Measurements from ENCODE around the gene TMEM132D. TPM values are rescaled to one million over a fixed set of nuclear protein-coding genes. Genes with fewer than 3 reads are reported as not detected.

TMEM132D gene
- total and polyA plus RNA-seq, 8 donors: 0.19 to 2.8 (median 0.46) TPM

DNA sequence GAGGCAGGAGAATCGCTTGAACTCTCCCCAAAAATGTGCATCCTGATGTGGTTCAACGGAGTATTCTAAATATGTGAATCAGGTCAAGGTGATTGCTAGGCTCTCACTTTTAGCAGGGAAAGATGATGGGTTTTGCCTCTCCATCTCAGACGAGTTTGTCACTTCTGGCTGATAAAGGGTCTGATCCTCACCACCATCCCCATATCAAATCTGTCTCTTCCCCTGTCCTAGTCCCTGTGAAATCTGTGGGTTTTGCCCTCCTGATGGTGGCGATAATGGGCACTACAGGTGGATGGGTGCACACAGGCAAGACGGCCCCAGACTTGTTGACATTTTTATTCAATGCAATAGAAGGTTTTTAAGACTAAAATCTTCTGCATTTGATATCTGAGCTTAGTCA is 665.9 kb downstream of the TMEM132D start:
- Histone ChIP-seq H3K4me1 (no peaks in the 10 kb centered on the region), H3K36me3 (no peaks in the 10 kb centered on the region), H3K27ac (no peak overlapping the region), H3K9me3 (no peaks in the 10 kb centered on the region), H3K4me3 (no peak overlapping the region), H3K27me3 (no peaks in the 10 kb centered on the region)
- DNase-seq: no peak
- no peak for TF ChIP-seq CTCF (IDR thresholded peaks at IDR 0.05)
- ATAC-seq: no peak
- intact Hi-C loops (cut with DNase I): no loop called here
- 41 to 52% methylated on average over 5 of the region's 5 CpGs for WGBS, 2 donors
- no peak for FAIRE-seq

DNA sequence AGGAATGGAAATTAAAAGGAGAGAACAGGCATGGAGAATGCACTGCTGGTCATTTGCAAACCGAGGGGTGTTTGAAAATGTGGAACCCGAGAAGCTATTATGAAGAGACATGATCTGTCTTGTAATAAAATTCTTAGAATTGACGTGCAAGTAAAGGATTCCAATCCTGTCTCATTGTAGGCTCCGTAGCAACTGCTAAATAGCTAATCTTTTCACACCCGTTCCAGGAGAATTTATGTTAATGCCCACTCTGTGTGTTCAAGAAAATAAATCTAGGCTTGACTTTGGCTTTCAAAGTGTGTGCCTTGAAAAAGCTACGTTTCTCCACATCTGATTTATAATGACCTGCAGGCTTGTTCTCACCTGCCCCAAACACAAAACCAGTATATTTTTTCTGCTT is 669.6 kb downstream of the TMEM132D start:
- H3K27me3 ChIP-seq: no peaks in the 10 kb centered on the region
- intact Hi-C loops (cut with DNase I): no loop called here
- WGBS, 2 donors: 28 to 34% methylated on average over 6 of the region's 6 CpGs
- H3K27ac ChIP-seq: no peak overlapping the region
- no peak overlapping the region for H3K4me3 ChIP-seq
- ATAC-seq: no peak
- H3K36me3 ChIP-seq: no peaks in the 10 kb centered on the region
- H3K9me3 ChIP-seq: no peaks in the 10 kb centered on the region
- no peaks in the 10 kb centered on the region for H3K4me1 ChIP-seq
- DNase-seq: no peak
- FAIRE-seq: no peak
- TF ChIP-seq CTCF (IDR thresholded peaks at IDR 0.05): no peak

GRCh38 chr12:129231491-129231890 is 672.3 kb downstream of the TMEM132D start:
- no peak for ATAC-seq
- H3K4me1 ChIP-seq: no peaks in the 10 kb centered on the region
- no peaks in the 10 kb centered on the region for H3K9me3 ChIP-seq
- H3K4me3 ChIP-seq: no peak overlapping the region
- no peak overlapping the region for H3K27ac ChIP-seq
- peaks cover 0 to 5% (median 0%) of the 10 kb centered on the region in 4 donors for H3K27me3 ChIP-seq
- DNase-seq: no peak
- intact Hi-C loops (cut with DNase I): no loop called here
- TF ChIP-seq CTCF (IDR thresholded peaks at IDR 0.05): no peak
- FAIRE-seq: no peak
- 57 to 59% methylated on average over 3 of the region's 3 CpGs for WGBS, 2 donors
- H3K36me3 ChIP-seq: no peaks in the 10 kb centered on the region

DNA sequence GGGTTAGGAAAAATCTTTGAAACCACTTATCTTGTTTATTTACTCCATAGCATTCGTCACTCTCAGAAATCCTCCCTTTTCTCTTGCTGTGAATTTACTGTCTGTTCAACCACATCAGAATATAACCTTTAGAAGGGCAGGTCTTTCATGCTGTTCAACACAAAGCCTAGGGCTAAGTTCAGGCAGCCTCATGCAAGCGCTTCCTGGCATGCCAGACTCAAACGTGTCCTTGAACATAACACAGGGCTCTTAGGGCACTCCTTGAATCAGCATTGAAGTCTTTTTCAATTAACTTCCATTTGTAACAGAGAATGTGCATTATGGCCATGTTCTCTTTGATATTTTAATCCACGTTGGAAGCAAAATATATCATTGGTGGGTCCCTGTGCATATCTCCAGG is 672.8 kb downstream of the TMEM132D start:
- FAIRE-seq: no peak

DNA sequence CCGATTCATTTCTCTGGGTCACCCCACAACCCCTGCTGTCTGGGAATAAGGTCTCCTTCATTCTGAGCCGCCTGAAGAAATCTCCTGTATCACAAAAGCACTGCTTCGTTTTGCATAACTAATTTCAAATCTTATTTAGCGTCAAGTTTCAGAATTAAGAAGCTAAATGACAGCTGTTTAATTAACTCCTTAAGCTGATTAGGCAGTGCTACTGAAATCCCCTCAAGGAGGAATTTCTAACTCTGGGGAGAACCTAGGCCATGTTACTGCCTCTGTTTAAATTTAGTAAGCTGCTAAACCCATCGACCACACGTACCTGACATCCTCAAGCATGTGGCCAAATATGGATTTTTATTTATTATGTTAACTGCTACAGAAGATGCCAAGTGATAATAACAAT is 677.0 kb downstream of the TMEM132D start:
- Histone ChIP-seq H3K4me3 (no peak overlapping the region), H3K4me1 (no peaks in the 10 kb centered on the region), H3K27ac (no peak overlapping the region), H3K27me3 (peaks cover 0 to 5% (median 0%) of the 10 kb centered on the region in 4 donors), H3K9me3 (no peaks in the 10 kb centered on the region), H3K36me3 (no peaks in the 10 kb centered on the region)
- ATAC-seq: no peak
- FAIRE-seq: no peak
- no peak for DNase-seq
- TF ChIP-seq CTCF (IDR thresholded peaks at IDR 0.05): no peak
- intact Hi-C loops (cut with DNase I): no loop called here
- 40 to 53% methylated on average over 6 of the region's 6 CpGs for WGBS, 2 donors

More for the DNA sequence above, 672.8 kb downstream of the TMEM132D start:
- H3K4me1 ChIP-seq: no peaks in the 10 kb centered on the region
- TF ChIP-seq CTCF (IDR thresholded peaks at IDR 0.05): no peak
- H3K36me3 ChIP-seq: no peaks in the 10 kb centered on the region
- no peaks in the 10 kb centered on the region for H3K9me3 ChIP-seq
- peaks cover 0 to 5% (median 0%) of the 10 kb centered on the region in 4 donors for H3K27me3 ChIP-seq
- no peak overlapping the region for H3K4me3 ChIP-seq
- DNase-seq: no peak
- WGBS, 2 donors: 49 to 62% methylated on average over 4 of the region's 4 CpGs
- intact Hi-C loops (cut with DNase I): no loop called here
- ATAC-seq: no peak
- H3K27ac ChIP-seq: no peak overlapping the region
